ENCODE measurements around the gene PLD3. TPM values are rescaled to one million over a fixed set of nuclear protein-coding genes. Genes with fewer than 3 reads are reported as not detected.
A peak's percentile ranks its signal among the peaks of the same experiment; 100 is the strongest.

The PLD3 gene
- total RNA-seq, 1 donor from 2014 or later = 284 TPM

- DNase-seq (ENCODE audit: low read depth) = no peak
- TF ChIP-seq CTCF (conservative IDR thresholded peaks at IDR 0.05; ENCODE audit: low read depth, low read length) = no peak
- H3K4me3 ChIP-seq (ENCODE audit: low read depth, low read length) = no peak overlapping the region
Observed at GRCh38 chr19:40395956-40396355, 47.5 kb downstream of the PLD3 start.

GRCh38 chr19:40396886-40397567 is 48.5 kb downstream of the PLD3 start:
- no peak for DNase-seq (ENCODE audit: low read depth)
- no peak for TF ChIP-seq CTCF (conservative IDR thresholded peaks at IDR 0.05; ENCODE audit: low read depth, low read length)
- H3K4me3 ChIP-seq (ENCODE audit: low read depth, low read length) = no peak overlapping the region

- no peak overlapping the region for H3K4me3 ChIP-seq (ENCODE audit: low read depth, low read length)
- no peak for DNase-seq (ENCODE audit: low read depth)
- TF ChIP-seq CTCF (conservative IDR thresholded peaks at IDR 0.05; ENCODE audit: low read depth, low read length) = no peak
Observed at GRCh38 chr19:40397568-40397906, 49.0 kb downstream of the PLD3 start.

GRCh38 chr19:40398417-40399131 is 50.1 kb downstream of the PLD3 start:
- DNase-seq (ENCODE audit: low read depth) = no peak
- no peak for TF ChIP-seq CTCF (conservative IDR thresholded peaks at IDR 0.05; ENCODE audit: low read depth, low read length)
- H3K4me3 ChIP-seq (ENCODE audit: low read depth, low read length) = no peak overlapping the region

GRCh38 chr19:40400559-40400958 is 52.1 kb downstream of the PLD3 start:
- no peak for TF ChIP-seq CTCF (conservative IDR thresholded peaks at IDR 0.05; ENCODE audit: low read depth, low read length)
- DNase-seq (ENCODE audit: low read depth) = no peak
- H3K4me3 ChIP-seq (ENCODE audit: low read depth, low read length) = no peak overlapping the region

GRCh38 chr19:40403262-40403984 is 54.9 kb downstream of the PLD3 start:
- TF ChIP-seq CTCF (conservative IDR thresholded peaks at IDR 0.05; ENCODE audit: low read depth, low read length) = no peak
- DNase-seq (ENCODE audit: low read depth) = no peak
- peak overlapping the region; percentile 62 for H3K4me3 ChIP-seq (ENCODE audit: low read depth, low read length)
